Breast epithelium (tissue), 4 donors: Measurements from ENCODE around the gene CLK2. TPM values are rescaled to one million over a fixed set of nuclear protein-coding genes. Genes with fewer than 3 reads are reported as not detected.
A peak's percentile ranks its signal among the peaks of the same experiment; 100 is the strongest.
"Not testable (repeated sequence)": the region's sequence is repeated elsewhere in the genome, so short reads cannot be mapped to it uniquely, and the experiment has no call there.

Source experiments
- DNase-seq, 2 donors: peaks; one replicate each; pipeline ENCODE4 v3.0.0-alpha.2; 2019; ENCODE audit warnings: low spot score in 2 of 2
- H3K27ac ChIP-seq, 2 donors: fragments of 200-600 bp; sonication (generic) in 1 of 2; one replicate each; pipeline ENCODE4 v1.5.1; 2016 to 2019; ENCODE audit warnings: mild to moderate bottlenecking in 1 of 2
- H3K27me3 ChIP-seq, 2 donors: fragments of 200-600 bp; sonication (generic) in 1 of 2; one replicate each; pipeline versions ENCODE4 v1.5.1 to v1.6.0; 2017 to 2019; ENCODE audit warnings: control low read depth in 1 of 2, mild to moderate bottlenecking in 1 of 2
- H3K36me3 ChIP-seq: fragments of 200-600 bp; one replicate; pipeline ENCODE4 v1.5.1; 2019
- H3K4me1 ChIP-seq, 2 donors: fragments of 200-600 bp; sonication (generic); one replicate each; pipeline ENCODE4 v1.5.1; 2016 to 2019; ENCODE audit warnings: control low read depth in 1 of 2
- H3K4me3 ChIP-seq, 3 donors: fragments of 200-600 bp; sonication (generic); 1 replicate in 2 of 3; 2 replicates in 1 of 3; pipeline ENCODE4 v1.5.1; 2016 to 2019; ENCODE audit warnings: mild to moderate bottlenecking in 3 of 3, moderate library complexity in 2 of 3
- H3K9me3 ChIP-seq, 2 donors: fragments of 200-600 bp; sonication (generic) in 1 of 2; one replicate each; pipeline ENCODE4 v1.5.1; 2016 to 2019; ENCODE audit warnings: control low read depth in 1 of 2
- CTCF ChIP-seq, 3 donors: fragments of 450-650 bp; IDR thresholded peaks; one replicate each; pipeline ENCODE4 v1.5.1; 2016 to 2017; ENCODE audit warnings: antibody characterized with exemption in 3 of 3, mild to moderate bottlenecking in 3 of 3, moderate library complexity in 3 of 3
- POLR2A ChIP-seq: fragments of 450-650 bp; IDR thresholded peaks from one replicate; pipeline ENCODE4 v1.6.1; 2016; ENCODE audit warnings: antibody characterized with exemption, mild to moderate bottlenecking, moderate library complexity
- POLR2AphosphoS5 ChIP-seq, 3 donors: sonication (generic); formaldehyde crosslinking; IDR thresholded peaks; one replicate each; pipeline ENCODE4 v1.6.1; 2017; ENCODE audit warnings: antibody characterized with exemption in 3 of 3
- intact Hi-C: fragments of 100-400 bp; cut with DNase I; formaldehyde crosslinking; loops from one replicate; pipeline ENCODE4 v1.15.1; 2023; ENCODE audit warnings: low total_unique reads
- total RNA-seq, 3 donors: library from RNA; depleted of rRNA; stranded (reverse); fragments of >200 nt; gene quantifications; one replicate each; pipeline ENCODE4 v1.1.0, GENCODE V29; 2016

The CLK2 gene
- total RNA-seq, 3 donors from 2014 or later: 29.1 to 53.4 (median 48.7) TPM

- intact Hi-C loops: no loop called here
- H3K4me1 ChIP-seq: peaks cover 0 to 5% of the 10 kb centered on the region in 2 donors
- H3K9me3 ChIP-seq: no peaks in the 10 kb centered on the region
- TF ChIP-seq POLR2AphosphoS5 (IDR thresholded peaks at IDR 0.05) (no peak), POLR2A (no peak), CTCF (IDR thresholded peaks at IDR 0.05) (no peak)
- no peaks in the 10 kb centered on the region for H3K36me3 ChIP-seq
- no peak for DNase-seq
- H3K4me3 ChIP-seq: no peak overlapping the region
- H3K27ac ChIP-seq: peak overlapping the region; percentile 17 to 42
- peaks cover 0 to 3% of the 10 kb centered on the region in 2 donors for H3K27me3 ChIP-seq
These were observed 31.5 kb downstream of the CLK2 start for GRCh38 chr1:155241841-155242264.

- Histone ChIP-seq H3K9me3 (no peaks in the 10 kb centered on the region), H3K36me3 (no peaks in the 10 kb centered on the region), H3K27ac (peak overlapping the region; percentile 17 to 56), H3K4me3 (peak overlapping the region; percentile 38 to 63 (median 47)), H3K4me1 (peaks cover 0 to 5% of the 10 kb centered on the region in 2 donors), H3K27me3 (peaks cover 0 to 3% of the 10 kb centered on the region in 2 donors)
- peak in 1 of 2 donors; percentile 74 for DNase-seq
- intact Hi-C loops: no loop called here
- TF ChIP-seq CTCF (IDR thresholded peaks at IDR 0.05): no peak
- peak; percentile 56 to 82 (median 80) for TF ChIP-seq POLR2AphosphoS5 (IDR thresholded peaks at IDR 0.05)
- no peak for TF ChIP-seq POLR2A
These were observed 32.1 kb downstream of the CLK2 start for GRCh38 chr1:155241069-155241679.

GRCh38 chr1:155236451-155236850 is 36.9 kb downstream of the CLK2 start:
- TF ChIP-seq CTCF (IDR thresholded peaks at IDR 0.05): no peak
- no peak for TF ChIP-seq POLR2AphosphoS5 (IDR thresholded peaks at IDR 0.05)
- TF ChIP-seq POLR2A: no peak
- H3K27ac ChIP-seq: no peak overlapping the region
- H3K4me3 ChIP-seq: no peak overlapping the region
- H3K36me3 ChIP-seq: no peaks in the 10 kb centered on the region
- H3K27me3 ChIP-seq: no peaks in the 10 kb centered on the region
- H3K4me1 ChIP-seq: no peaks in the 10 kb centered on the region
- no peak for DNase-seq
- intact Hi-C loops: no loop called here
- H3K9me3 ChIP-seq: no peaks in the 10 kb centered on the region

- H3K4me3 ChIP-seq, intact Hi-C loops: not testable (repeated sequence)
These were observed 37.9 kb downstream of the CLK2 start for GRCh38 chr1:155235375-155235774.

GRCh38 chr1:155233502-155233901 is 39.8 kb downstream of the CLK2 start:
- H3K36me3 ChIP-seq: not testable (repeated sequence)

More at GRCh38 chr1:155235375-155235774, 37.9 kb downstream of the CLK2 start:
- not testable (repeated sequence) for DNase-seq, H3K36me3 ChIP-seq, H3K4me1 ChIP-seq, H3K9me3 ChIP-seq, H3K27me3 ChIP-seq, H3K27ac ChIP-seq

DNA sequence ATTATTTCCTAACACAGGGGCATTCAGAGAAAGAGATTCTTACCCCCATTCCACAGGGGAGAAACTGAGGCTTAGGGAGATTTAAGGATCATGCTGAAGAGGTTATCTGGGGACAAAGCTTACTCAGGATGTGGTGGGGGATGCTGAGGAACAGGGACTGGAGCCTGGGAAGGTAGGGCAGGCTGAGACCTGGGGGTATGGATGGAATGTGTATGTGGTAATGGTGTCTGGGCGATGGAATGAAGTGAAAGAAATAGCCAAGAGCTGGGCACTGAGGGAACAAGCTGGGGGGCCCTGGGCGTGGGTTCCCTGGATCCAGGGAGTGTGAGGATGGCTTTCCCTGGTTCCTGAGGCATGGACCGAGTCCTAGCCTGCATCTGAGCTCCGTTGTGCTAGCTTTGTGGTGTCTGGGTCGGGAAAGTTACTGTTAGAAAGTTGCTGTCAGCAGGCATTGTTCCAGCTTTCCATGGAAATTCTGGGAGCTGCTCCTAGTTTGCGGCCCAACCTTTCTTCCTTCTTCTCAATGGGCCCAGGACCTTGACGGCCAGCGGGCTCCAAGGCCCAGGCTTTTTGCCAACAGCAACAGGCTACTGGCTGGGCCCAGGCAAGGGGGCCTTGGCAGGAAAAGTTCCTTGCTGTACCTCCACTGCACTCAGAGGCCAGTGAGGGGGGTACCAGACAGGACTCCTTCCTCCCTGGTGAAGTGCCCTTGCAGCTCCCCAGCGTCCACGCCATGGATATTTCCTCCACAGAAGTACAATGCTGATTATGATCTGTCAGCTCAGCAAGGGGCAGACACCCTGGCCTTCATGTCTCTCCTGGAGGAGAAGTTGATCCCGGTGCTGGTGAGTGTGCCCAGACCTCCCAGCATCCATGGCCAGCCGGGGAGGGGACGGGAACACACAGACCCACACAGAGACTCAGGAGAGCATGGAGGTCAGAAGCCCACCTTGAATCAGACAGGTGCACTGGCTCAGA is 41.0 kb downstream of the CLK2 start:
- H3K4me1 ChIP-seq, H3K4me3 ChIP-seq, H3K9me3 ChIP-seq, H3K36me3 ChIP-seq, intact Hi-C loops, H3K27me3 ChIP-seq, DNase-seq: not testable (repeated sequence)
- H3K27ac ChIP-seq: peak overlapping the region; percentile 50 to 72

More at GRCh38 chr1:155233502-155233901, 39.8 kb downstream of the CLK2 start:
- H3K27me3 ChIP-seq, H3K4me3 ChIP-seq, DNase-seq, H3K27ac ChIP-seq, intact Hi-C loops, H3K9me3 ChIP-seq, H3K4me1 ChIP-seq: not testable (repeated sequence)

DNA sequence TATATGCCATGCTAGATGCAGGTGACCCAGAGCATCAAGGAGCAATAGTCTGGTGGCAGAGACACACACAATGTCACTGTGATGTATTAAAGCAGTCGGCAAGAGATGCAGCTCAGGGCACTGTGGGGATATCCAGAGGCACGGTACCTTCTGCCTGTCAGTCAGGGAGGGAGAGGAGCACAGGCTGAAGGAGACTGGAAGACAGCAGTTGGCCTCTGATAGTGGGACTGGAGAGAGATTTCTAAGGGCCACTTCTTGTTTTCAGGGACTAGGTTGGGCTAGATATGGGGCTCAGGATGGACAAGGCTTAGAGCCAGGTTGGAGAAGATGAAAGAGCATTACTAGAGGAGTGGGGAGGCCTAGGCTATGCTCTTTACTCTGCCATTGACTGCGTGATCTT is 42.0 kb downstream of the CLK2 start:
- H3K4me1 ChIP-seq, H3K27me3 ChIP-seq, DNase-seq, H3K4me3 ChIP-seq, H3K9me3 ChIP-seq, H3K36me3 ChIP-seq, intact Hi-C loops: not testable (repeated sequence)
- H3K27ac ChIP-seq: peak overlapping the region; percentile 19 to 50
